HG02571 (cell line): ENCODE results near the gene CCL26.
"Not testable (repeated sequence)": the region's sequence is repeated elsewhere in the genome, so short reads cannot be mapped to it uniquely, and the experiment has no call there.

Experiments
- ATAC-seq: cut with Tn5 transposase; IDR thresholded peaks from one replicate; pipeline ENCODE4 v1.9.1; 2021; ENCODE audit warnings: mild to moderate bottlenecking, moderate library complexity; ENCODE audit not compliant: unreplicated experiment

CCL26 gene

GRCh38 chr7:75793676-75794075, 21.7 kb upstream of the CCL26 start:
- ATAC-seq = no peak

GRCh38 chr7:75792567-75792966, 20.6 kb upstream of the CCL26 start:
- ATAC-seq = not testable (repeated sequence)

GRCh38 chr7:75789361-75789924, 17.4 kb upstream of the CCL26 start:
- ATAC-seq = no peak

- ATAC-seq = not testable (repeated sequence)
Observed at GRCh38 chr7:75788154-75788847, 16.3 kb upstream of the CCL26 start.

DNA sequence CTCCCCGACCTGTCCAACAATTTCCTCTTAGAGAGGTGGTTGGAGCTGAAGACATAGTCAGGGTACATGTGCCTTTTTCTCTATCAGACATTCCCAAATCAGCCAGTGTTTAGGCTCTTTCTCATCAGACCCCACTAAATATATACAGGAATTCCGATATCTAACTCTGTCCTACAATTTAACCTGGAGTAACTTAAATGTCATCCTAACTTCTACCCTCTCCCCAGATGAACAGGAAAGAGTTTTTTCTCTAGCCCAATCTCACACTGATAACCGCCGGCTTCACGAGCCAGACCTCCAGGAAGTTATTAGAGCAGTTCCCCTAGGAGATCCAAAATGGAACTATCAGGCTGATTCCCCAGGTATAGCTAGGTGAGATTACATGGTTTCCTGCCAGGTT, 11.0 kb upstream of the CCL26 start:
- ATAC-seq = not testable (repeated sequence)

DNA sequence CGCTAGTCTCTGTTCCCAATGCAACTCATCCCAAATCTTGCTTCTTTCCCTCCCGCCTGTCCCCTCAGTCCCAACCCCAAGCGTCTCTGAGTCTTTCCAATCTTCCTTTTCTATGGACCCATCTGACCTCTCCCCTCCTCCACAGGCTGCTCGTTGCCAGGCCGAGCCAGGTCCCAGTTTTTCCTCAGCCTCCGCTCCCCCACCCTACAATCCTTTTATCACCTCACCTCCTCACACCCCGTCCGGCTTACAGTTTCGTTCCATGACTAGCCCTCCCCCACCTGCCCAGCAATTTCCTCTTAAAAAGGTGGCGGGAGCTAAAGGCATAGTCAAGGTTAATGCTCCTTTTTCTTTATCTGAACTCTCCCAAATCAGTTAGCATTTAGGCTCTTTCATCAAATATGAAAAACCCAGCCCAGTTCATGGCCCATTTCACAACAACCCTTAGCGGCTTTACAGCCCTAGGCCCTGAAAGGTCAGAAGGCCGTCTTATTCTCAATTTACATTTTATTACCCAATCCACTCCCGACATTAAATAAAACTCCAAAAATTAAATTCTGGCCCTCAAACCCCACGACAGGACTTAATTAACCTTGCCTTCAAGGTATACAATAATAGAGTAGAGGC, 8.7 kb upstream of the CCL26 start:
- ATAC-seq = not testable (repeated sequence)

DNA sequence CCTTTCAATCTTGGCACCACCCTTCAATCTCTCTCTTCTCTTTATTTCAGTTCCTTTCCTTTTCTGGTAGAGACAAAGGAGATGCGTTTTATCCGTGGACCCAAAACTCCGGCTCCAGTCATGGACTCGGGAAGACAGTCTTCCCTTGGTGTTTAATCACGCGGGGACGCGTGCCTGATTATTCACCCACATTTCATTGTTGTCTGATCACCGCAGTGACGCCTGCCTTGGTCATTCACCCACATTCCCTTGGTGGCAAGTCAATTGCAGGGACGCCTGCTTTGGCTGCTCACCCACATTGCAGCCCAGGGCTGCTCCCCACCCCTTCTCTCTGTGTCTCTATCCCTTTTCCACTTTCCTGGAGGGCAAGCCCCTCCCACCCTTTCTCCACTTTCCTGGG, 7.5 kb upstream of the CCL26 start:
- ATAC-seq = not testable (repeated sequence)

DNA sequence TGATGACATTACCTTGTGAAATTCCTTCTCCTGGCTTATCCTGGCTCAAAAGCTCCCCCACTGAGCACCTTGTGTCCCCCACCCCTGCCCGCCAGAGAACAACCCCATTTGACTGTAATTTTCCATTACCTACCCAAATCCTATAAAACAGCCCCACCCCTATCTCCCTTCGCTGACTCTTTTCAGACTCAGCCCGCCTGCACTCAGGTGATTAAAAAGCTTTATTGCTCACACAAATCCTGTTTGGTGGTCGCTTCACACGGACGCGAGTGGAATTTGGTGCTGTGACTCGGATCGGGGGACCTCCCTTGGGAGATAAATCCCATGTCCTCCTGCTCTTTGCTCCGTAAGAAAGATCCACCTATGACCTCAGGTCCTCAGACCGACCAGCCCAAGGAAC, 7.0 kb upstream of the CCL26 start:
- not testable (repeated sequence) for ATAC-seq

- ATAC-seq = no peak
Observed at GRCh38 chr7:75776295-75776971, 4.4 kb upstream of the CCL26 start.

GRCh38 chr7:75773958-75774357, 1.9 kb upstream of the CCL26 start:
- not testable (repeated sequence) for ATAC-seq

- ATAC-seq = no peak
Observed at GRCh38 chr7:75771224-75771623, 787 bp downstream of the CCL26 start.

- peak; percentile 53 for ATAC-seq
Observed at GRCh38 chr7:75762350-75762917, 9.6 kb downstream of the CCL26 start.

GRCh38 chr7:75761801-75762200, 10.2 kb downstream of the CCL26 start:
- not testable (repeated sequence) for ATAC-seq

GRCh38 chr7:75758491-75758890, 13.5 kb downstream of the CCL26 start:
- ATAC-seq = no peak

GRCh38 chr7:75757860-75758259, 14.2 kb downstream of the CCL26 start:
- ATAC-seq = no peak

DNA sequence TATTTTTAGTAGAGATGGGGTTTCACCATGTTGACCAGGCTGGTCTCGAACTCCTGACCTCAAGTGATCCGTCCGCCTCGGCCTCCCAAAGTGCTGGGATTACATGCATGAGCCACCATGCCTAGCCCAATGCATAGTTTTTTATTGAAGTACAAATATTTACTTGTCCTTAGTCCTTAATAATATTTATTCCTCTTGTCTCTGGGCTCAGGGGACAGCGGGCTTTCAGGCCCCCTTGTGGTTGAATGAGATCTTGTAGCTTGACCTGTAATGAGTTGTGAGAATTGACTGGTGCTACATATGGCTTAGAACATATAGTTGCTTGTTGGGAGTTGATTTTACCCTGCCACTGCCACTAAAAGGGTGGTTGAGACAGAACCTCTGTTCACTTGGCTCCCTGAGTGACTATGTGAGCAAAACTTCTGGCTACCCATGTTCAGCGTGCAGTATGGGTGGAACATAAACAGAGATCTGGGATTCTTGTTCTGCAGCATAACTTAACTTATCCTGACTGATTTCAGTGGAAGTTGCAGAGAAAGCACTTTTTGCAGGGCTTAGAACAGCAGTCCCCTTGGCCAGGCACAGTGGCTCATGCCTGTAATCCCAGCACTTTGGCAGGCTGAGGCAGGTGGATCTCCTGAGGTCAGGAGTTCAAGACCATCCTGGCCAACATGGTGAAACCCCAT, 14.9 kb downstream of the CCL26 start:
- ATAC-seq = no peak

- no peak for ATAC-seq
Observed at GRCh38 chr7:75756206-75756990, 15.6 kb downstream of the CCL26 start.

DNA sequence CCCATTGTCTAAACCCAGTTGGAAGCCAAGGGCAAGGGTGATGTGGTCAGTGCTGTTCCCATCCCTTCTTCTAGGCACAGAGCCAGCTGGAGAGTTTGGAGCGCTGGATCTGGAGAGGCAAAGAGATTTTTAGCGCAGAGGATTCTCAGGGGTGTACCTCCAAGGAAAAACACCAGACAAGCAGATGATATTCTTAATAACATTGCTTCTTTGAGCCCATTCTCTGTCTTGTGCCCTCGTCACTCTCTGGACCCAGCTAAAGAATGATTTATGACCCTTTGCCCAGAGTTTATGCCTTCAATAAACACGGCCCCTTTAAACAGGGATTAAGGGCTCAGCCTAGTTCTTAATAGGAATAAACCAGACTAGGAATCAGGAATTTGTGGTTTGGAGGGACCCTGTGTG, 28.6 kb downstream of the CCL26 start:
- ATAC-seq = no peak

DNA sequence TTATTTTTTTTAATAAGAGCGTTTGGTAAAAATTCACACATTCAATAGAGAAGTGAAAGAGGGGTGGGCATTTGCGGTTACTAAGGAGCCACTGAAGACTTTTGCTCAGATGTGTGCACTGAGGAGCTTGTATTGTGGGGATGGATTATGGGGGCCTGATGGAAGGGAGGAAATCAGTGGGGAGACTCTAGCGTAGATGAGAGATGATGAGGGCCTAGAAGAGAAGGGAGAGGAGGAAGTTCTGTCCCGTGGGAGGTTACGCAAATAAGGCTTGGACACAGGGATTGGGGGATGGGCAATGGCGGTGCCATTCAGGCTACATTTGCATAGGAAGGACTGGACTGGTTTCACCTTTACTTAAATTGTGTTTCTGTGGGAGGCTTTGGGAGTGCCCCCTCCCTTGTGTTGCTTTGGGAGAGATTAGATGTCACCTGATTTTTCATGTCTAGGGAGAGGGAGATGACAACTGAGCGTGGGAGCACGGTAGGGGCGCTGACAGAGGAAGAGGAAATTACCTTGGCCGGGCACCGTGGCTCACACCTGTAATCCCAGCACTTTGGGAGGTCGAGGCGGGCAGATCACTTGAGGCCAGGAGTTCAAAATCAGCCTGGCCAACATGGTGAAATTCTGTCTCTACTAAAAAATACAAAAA, 31.0 kb downstream of the CCL26 start:
- no peak for ATAC-seq
